Right hindlimb (tissue), 1 donor: ENCODE results near the gene UGT1A4.
"Not testable (repeated sequence)": the region's sequence is repeated elsewhere in the genome, so short reads cannot be mapped to it uniquely, and the experiment has no call there.

Experiments used
- DNase-seq: peaks from one replicate; pipeline ENCODE4 v3.0.0-alpha.2; 2018

The UGT1A4 gene

DNA sequence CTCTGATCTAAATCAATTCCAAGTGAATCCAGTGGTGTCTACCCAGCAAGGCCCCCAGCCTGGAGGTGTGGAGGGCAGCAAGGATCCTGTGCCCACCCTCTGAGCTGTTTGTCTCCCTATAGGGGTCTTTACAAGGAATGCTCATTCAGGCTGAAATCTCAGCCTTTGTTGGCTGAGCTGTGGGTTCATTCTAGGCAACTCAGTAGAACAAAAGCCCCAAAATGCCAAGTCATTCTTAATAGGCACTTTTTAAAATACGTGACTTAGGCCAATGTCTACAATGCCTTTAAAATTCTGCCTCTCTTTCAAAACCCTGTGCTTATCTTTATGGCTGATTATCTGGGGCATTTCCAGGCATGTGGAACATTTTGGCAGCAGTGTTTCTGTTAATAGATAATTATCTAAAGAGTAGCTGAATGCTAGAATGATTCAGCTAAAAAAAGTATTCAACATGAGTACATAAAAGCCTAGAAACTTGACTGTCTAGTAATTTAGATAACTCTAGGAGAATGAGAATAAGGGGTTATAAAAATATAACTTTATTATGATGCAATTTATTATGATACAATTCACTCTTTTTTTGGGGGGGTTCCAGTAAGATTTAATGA is 18.4 kb upstream of the UGT1A4 start:
- DNase-seq: no peak

DNA sequence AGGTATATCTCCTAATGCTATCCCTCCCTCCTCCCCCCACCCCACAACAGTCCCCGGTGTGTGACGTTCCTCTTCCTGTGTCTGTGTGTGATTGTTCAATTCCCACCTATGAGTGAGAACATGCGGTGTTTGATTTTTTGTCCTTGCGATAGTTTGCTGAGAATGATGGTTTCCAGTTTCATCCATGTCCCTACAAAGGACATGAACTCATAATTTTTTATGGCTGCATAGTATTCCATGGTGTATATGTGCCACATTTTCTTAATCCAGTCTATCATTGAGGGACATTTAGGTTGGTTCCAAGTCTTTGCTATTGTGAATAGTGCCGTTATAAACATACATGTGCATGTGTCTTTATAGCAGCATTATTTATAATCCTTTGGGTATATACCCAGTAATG is 17.7 kb upstream of the UGT1A4 start:
- DNase-seq: not testable (repeated sequence)

DNA sequence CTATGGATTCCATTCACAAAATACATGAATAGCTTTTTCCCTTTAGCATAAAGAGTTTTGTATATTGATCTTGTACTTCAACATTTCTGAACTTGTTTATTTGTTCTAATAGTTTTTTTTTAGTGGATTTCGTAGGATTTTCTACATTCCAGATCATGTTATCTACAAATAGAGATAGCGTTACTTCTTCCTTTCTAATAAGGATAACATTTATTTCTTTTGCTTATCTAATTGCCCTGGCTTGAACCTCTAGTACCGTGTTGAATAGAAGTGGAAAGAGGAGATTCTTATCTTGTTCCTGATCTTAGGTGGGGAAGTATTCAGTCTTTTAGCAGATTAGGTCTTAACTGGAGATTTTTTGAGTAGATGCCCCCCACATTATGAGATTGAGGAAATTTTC is 16.3 kb upstream of the UGT1A4 start:
- DNase-seq: no peak

DNA sequence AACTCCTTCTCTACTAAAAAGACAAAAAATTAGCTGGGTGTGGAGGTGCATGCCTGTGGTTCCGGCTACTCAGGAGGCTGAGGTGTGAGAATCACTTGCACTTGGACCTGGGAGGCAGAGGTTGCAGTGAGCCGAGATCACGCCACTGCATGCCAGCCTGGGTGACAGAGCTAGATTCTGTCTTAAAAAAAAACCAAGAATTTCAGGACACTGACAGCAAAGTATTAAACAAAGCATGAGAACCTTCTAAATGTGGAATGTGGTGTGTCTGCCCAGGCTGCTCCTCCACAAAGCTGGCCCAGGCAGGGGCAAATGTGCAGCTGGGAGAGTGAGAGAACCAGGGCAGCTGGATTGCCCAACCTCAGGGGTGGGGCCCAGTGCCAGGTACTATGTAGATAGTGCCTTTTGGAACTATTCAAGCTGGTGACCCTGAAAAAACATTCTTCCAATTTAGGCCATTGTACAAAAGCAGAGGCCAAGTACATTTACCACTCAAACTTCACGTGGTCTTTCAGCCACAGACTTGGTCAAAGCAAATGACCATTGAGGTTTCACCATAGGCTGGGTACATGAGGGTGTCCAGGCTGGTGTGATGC is 12.5 kb upstream of the UGT1A4 start:
- no peak for DNase-seq

DNA sequence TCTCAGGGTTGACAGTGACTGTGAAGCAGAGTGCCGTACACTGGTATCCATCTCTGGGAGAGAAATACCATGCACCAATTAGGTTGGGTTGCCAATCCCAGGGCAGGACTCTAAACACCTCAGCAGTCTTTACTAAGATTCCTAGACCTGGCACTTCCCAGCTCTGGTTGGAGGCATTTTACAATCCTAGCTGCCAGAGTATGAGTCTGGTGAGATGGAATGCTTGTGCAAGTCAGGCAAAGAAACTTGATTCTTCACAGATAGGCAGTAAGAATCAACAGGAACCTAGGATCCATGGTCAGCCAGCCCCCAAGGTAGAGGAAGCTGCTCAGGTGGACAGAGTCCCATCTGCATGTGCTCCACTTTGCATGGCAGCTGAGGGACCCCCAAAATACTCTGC is 11.8 kb upstream of the UGT1A4 start:
- no peak for DNase-seq

DNA sequence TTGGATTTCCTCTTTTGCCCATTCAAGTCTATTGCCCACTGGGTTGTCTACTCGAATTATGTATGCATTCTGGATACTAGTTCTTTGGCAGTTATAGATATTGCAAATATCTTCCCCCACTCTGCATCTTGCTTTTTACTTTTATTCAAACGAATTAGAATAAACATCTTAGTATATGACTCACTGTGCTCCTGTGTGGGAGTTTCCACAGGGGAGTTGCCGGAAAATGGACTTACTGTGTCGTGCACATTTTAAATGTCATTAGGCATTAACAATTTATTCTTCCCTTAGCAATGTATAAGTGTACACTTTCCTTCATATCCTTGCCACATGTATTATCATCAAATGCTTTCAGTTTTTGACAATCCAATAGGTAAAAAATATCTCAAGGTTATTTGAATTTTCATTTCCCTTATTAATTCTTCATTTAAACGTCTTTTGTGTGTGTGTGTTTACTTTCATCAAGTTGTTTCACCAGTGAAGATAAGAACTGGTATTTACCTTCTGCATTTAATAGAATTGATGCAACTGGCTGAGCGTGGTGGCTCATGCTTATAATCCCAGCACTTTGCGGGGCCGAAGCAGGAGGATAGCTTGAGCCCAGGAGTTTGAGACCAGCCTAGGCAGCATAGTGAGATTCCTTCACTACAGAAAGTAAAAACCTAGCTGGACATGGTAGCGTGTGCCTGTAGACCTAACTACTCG is 10.4 kb upstream of the UGT1A4 start:
- DNase-seq: no peak

DNA sequence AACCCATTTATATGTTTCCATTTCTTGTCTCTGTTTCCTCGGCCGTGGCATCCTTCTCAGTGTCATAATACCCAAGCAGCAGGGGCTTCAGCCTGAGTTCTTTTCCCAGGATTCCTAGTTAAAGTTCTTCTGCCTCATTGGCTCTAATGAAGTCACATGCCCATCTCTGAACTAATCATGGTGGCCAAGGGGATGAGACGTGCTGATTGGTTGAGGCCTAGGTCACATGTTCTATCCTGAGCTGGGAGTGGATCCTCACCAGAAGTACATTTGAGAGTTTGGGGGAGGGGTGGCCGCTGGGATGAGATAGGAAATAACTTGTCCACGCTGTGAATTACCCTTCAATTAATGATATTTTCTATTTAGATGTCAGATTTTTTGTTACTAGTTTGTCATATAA is 9.6 kb upstream of the UGT1A4 start:
- no peak for DNase-seq

DNA sequence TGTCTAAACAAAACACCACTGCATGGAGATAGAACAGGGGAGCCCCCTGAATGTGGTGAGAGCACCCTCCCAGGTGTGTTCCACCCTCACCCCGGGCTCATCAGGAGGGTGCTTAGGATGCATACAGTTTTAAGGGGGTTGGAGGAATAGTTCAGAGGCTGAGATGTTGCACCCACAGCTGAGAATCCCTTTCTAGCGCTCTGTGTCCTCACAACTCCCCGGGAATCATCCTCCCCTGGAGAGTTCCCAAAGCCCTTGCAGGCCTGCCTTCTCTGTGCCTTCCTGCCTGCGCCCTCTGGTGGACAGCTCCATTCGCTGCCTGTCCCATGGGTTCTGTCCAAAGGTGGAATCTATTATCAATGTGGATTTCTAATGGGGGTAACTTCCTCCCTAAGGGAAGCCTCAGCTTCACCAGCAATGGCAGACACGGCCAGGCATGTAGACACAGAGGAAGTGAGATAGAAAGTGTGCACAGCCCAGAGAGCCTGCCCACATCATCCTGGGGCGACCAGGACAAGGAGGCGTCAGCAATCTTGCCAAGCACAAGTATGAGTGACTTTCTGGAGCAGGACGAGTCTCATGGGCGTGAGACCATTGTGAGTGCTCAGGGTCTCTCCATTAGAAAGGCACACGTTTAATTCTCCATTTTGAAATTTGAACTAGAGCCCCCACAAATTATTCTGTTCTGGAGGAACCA is 7.1 kb upstream of the UGT1A4 start:
- peak; percentile 63 for DNase-seq

DNA sequence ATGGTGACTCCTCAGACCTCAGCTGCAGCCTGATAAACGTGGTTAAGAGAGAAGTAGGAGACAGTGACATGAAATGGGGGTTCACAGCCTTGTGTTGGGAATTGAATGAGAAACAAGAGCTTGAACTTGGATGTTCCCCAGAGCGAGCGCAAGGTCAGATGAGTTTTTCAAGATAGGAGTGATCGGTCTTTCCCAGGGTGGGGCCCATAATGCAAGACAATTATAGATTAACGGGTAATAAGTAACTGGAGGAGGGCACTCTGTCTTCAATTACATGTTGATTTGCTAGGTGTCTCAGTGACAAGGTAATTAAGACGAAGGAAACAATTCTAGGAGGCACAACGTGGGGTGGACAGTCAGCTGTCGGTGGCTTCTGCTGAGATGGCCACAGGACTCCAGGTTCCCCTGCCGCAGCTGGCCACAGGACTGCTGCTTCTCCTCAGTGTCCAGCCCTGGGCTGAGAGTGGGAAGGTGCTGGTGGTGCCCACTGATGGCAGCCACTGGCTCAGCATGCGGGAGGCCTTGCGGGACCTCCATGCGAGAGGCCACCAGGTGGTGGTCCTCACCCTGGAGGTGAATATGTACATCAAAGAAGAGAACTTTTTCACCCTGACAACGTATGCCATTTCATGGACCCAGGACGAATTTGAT is 5.8 kb upstream of the UGT1A4 start, which contains the start of gene UGT1A5:
TSS of gene UGT1A5 (plus strand) at position 297 of the 651 bp plus-strand sequence. CDS start at position 382, 85 bp downstream.
- no peak for DNase-seq

DNA sequence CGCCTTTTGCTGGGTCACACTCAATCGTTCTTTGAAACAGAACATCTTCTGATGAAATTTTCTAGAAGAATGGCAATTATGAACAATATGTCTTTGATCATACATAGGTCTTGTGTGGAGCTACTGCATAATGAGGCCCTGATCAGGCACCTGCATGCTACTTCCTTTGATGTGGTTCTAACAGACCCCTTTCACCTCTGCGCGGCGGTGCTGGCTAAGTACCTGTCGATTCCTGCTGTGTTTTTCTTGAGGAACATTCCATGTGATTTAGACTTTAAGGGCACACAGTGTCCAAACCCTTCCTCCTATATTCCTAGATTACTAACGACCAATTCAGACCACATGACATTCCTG is 5.3 kb upstream of the UGT1A4 start:
- DNase-seq: no peak

DNA sequence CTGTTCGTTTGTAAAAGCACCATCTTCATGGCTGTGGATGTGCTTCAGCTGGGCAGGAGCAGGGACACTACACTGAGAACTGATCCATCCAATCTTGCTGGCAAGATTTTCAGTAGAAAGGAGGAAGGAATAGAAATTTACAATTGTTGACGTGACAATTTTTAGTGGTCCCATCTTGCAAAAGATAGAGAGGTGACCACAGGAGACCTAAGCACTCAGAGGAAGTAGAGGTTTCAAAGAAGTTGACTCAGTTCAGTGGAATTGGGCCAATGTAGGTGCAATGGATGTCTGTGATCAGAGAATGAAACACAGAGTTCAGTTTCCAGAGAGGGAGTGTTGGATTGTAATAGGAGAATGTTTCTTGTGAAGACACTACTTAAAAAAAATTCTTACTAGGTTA is 4.4 kb upstream of the UGT1A4 start:
- DNase-seq: no peak

DNA sequence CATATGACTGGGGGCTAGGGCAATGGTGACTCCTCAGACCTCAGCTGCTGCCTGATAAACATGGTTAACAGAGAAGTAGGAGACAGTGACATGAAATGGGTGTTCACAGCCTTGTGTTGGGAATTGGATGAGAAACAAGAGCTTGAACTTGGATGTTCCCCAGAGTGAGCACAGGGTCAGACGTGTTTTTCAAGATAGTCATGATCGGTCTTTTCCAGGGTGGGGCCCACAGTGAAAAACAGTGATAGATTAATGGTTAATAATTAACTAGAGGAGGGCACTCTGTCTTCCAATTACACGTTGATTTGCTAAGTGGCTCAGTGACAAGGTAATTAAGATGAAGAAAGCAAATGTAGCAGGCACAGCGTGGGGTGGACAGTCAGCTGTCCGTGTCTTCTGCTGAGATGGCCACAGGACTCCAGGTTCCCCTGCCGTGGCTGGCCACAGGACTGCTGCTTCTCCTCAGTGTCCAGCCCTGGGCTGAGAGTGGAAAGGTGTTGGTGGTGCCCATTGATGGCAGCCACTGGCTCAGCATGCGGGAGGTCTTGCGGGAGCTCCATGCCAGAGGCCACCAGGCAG is 10.3 kb downstream of the UGT1A4 start, which contains the start of gene UGT1A3:
TSS of gene UGT1A3 (plus strand) at position 320 of the 579 bp plus-strand sequence. CDS start at position 405, 85 bp downstream.
- no peak for DNase-seq

DNA sequence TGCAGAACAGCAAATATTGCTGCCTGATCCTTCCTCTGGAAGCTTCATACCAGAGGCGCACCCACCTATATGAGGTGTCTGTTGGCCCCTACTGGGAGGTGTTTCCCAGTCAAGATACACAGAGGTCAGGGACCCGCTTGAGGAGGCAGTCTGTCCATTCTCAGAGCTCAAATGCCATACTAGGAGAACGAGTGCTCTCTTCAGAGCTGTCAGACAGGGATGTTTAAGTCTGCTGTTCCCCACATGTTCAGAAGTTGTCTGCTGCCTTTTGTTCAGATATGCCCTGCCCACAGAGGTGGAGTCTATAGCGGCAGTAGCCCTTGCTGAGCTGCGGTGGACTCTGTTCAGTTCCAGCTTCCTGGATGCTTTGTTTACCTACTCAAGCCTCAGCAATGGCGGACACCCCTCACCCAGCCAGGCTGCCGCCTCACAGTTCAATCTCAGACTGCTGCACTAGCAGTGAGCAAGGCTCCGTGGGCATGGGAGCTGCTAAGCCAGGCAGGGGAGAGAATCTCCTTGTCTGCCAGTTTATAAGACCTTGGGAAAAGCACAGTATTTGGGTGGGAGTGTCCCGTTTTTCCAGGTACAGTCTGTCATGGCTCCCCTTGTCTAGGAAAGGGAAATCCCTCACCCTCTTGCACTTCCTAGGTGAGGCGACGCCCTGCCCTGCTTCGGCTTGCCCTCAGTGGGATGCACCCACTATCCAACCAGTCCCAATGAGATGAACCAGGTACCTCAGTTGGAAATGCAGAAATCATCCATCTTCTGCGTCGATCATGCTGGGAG is 18.5 kb downstream of the UGT1A4 start:
- not testable (repeated sequence) for DNase-seq

DNA sequence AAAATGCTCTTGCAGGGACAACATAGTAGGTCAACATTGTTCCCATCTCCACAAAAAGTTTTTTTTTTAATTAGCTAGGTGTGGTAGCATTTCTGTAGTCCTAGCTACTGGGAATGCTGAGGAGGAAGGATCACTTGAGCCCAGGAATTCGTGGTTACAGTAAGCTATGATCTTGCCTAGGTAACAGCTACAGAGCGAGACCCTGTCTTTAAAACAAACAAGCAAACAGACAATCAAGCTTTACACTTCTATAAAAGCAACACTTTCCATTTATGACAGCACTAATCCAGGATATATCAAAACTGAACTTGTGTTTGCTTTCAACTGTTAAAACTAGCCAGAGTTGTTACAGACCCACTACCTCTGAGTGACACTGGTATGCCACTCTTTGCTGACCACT is 22.3 kb downstream of the UGT1A4 start:
- no peak for DNase-seq

DNA sequence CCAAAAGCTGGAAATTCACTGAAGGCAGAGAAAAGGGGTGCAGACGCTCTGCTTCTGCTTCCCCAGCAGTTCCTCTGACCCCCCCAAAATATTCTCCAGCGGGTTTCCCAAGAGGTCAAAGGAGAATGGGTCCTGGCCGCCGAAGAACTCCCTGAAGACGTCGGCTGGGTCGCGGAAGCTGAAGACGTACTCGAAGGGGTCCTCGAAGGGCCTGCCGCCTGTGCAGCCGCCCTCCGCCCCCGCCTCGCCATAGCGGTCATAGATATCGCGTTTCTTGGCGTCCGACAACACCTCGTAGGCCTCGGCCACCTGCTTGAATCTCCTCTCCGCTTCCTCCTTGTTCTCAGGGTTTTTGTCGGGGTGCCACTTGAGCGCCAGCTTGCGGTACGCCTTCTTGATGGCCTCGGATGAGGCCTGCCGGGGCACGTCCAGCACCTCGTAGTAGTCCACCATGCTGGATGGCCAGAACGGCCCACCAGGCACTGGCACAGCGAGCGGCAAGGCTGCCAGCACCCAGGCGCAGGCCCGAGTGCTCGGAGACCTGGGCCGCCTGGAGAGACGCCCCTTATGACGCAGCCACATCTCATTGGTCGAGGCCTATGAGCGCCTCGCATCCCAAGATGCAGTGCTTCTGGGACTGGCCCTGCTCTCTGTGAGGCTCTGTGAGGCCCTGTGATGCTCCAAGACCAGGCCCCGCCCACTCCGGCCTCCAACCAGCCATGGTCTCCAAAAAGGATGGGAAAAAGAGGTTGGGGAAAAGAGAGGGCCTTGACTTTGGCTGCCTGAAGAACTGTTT is 25.1 kb downstream of the UGT1A4 start:
- DNase-seq: no peak

DNA sequence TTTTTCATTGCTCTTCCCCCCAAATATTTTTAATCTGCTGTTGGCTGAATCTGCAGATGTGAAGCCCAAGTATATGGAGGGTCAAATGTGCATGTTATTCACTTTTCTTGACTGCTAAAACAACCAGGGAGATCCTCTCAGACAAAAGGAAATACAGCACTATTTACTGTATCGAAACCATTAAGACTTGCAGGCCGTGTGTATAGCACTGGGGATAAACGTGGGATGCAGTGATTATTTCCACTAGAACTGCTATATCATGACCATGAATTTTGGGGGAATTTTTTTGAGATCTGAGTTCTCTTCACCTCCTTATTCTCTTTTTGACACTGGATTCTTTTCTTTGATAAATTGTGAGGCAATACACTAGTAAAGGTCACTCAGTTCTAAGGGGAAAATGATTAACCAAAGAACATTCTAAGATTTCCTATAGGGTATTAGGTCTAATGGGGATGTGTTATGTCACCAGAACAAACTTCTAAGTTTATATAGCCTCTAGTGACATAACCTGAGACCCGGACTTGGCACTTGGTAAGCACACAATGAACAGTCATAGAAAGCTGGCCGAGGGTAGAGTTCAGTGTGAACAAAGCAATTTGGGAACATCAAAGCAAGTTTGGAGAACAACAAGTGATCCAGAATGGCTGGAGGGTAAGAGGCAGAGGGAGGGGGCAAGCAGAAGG is 26.7 kb downstream of the UGT1A4 start:
- no peak for DNase-seq

DNA sequence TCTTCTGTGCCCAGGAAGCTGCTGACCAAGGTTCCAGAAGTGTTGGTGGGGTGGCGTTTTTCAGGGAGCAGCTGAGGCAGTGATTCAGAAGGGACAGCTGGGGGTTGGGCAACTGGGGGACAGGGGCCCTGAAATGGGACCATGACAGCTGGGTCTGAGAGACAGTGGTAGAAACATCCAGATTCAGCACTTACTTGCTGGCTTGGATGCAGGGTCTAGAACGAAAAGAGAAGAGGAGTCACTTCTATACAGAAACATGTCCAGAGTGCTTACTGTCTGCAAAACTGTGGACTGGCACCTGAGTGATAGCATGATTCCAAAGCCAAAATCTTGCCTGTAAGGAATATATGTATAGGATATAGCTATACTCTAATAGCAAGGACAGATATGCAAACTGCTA is 27.3 kb downstream of the UGT1A4 start:
- not testable (repeated sequence) for DNase-seq

DNA sequence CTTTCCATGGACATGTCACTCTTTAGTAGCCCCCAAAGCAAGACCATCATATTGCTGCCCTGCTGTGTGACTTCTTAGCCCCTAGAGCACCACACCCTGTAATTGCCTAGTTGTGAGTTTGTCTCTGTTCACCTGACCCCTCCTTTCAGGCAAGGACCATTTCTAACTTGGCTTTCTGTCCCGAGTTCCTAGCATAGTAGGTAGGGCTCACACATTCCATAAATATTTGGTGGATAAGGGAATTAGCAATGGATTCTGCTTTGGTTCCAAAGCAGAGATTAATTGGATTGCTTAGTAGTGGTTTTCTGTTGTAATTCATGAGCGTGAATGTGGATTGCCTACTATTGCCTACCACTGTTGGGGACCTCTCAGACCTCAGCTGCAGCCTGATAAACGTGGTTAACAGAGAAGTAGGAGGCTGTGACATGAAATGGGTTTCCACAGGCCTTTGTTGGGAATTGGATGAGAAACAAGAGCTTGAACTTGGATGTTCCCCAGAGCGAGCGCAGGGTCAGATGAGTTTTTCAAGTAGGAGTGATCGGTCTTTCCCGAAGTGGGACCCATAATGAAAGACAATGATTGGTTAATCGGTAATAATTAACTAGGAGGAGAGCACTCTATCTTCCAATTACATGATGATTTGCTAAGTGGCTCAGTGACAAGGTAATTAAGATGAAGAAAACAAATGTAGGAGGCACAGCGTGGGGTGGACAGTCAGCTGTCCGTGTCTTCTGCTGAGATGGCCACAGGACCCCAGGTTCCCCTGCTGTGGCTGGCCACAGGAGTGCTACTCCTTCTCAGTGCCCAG is 28.1 kb downstream of the UGT1A4 start:
- DNase-seq: no peak

DNA sequence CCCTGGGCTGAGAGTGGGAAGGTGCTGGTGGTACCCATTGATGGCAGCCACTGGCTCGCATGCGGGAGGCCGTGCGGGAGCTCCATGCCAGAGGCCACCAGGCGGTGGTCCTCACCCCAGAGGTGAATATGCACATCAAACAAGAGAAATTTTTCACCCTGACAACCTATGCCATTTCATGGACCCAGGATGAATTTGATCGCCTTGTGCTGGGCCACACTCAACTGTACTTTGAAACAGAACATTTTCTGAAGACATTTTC is 28.7 kb downstream of the UGT1A4 start:
- DNase-seq: no peak

DNA sequence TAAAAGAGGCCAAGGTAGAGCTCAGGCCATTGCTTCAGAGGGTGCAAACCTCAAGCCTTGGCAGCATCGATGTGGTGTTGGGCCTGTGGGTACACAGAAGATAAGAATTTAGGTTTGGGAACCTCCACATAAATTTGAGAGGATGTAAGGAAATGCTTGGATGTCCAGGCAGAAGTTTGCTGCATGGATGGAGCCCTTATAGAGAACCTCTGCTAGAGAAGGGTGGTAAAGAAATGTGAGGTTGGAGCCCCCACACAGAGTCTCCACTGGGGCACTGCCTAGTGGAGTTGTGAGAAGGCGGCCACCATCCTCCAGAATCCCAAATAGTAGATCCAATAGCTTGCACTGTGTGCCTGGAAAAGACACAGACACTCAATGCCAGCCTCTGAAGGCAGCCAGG is 32.2 kb downstream of the UGT1A4 start:
- not testable (repeated sequence) for DNase-seq
